GM21825 (cell line): ENCODE measurements around the gene HLCS.

ENCODE experiments used
- ATAC-seq: cut with Tn5 transposase; IDR thresholded peaks from one replicate; pipeline ENCODE4 v1.9.1; 2021; ENCODE audit warnings: mild to moderate bottlenecking, moderate library complexity; ENCODE audit not compliant: unreplicated experiment

Gene HLCS

GRCh38 chr21:36706951-36707762, 259.3 kb downstream of the HLCS start:
- ATAC-seq = no peak

- no peak for ATAC-seq
These were observed 260.0 kb downstream of the HLCS start for GRCh38 chr21:36706482-36706852.

GRCh38 chr21:36705679-36706481, 260.6 kb downstream of the HLCS start:
- ATAC-seq = no peak

GRCh38 chr21:36704958-36705678, 261.4 kb downstream of the HLCS start:
- ATAC-seq = no peak

- no peak for ATAC-seq
These were observed 262.1 kb downstream of the HLCS start for GRCh38 chr21:36704281-36704957.

- ATAC-seq = no peak
These were observed 262.7 kb downstream of the HLCS start for GRCh38 chr21:36703626-36704280.

GRCh38 chr21:36703123-36703522, 263.3 kb downstream of the HLCS start:
- ATAC-seq = no peak

- ATAC-seq = no peak
These were observed 263.9 kb downstream of the HLCS start for GRCh38 chr21:36702622-36702968.

GRCh38 chr21:36701756-36702621, 264.5 kb downstream of the HLCS start:
- ATAC-seq = no peak

- no peak for ATAC-seq
These were observed 265.3 kb downstream of the HLCS start for GRCh38 chr21:36700971-36701755.
